ENCODE data around the gene HIF1AN. TPM values are rescaled to one million over a fixed set of nuclear protein-coding genes. Genes with fewer than 3 reads are reported as not detected.

HIF1AN gene
- total RNA-seq, 4 donors from 2014 or later = 11.8 to 24.0 (median 13.6) TPM

DNA sequence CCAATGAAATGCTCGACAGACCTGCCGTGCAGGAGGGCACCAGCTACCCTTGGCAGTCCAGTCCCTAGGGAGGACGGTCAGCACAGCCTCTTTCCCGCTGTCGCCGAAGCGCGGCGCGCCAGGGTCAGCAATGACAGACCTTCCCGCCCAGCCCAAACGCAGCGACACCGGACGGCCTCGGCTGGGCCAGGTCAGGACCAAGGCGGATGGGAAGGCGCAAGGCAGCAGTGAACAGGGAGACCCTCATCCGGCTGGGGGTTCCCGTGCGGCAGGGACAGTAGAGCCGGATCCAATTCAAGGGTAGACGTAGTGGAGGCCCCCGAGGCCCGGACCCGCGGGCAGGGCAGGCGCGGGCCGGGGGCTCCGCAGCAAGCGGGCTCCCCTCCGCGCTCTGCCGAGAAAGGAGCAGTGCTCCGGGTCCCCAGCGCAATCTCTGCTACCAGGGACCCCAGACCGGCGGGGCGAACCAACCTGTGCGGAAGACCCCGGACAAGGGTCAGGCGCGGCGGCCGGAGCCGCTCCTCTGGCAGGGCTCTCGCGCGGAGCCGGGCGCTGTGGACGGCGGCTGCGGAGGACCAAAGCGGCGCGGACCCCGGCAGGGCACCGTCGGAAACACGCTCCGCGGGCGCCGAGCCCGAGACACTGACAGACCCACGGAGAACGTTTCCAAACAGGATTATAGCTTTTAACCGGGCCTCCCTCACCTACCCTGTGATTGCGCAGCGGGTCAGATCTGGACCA is 16.3 kb upstream of the HIF1AN start, which contains the start of gene SEC31B:
SEC31B (minus strand) TSS at position 551 of the 741 bp plus-strand sequence. CDS start 2,909 bp downstream, outside the sequence.
- no peaks in the 10 kb centered on the region for H3K9me3 ChIP-seq
- WGBS, 2 donors = 4 to 6% methylated on average over 34 to 58 of the region's 72 CpGs
- TF ChIP-seq POLR2A (IDR thresholded peaks at IDR 0.05) (no peak), CTCF (IDR thresholded peaks at IDR 0.05) (peak in 1 of 5 experiments; percentile 2)
- peaks cover 0 to 10% of the 10 kb centered on the region in 2 donors for H3K27me3 ChIP-seq
- peaks cover 0 to 17% (median 15%) of the 10 kb centered on the region in 4 donors for H3K4me1 ChIP-seq
- peak within 1 kb of the TSS; percentile 9 to 53 (median 35) for H3K4me3 ChIP-seq
- DNase-seq (ENCODE audit: low spot score in 2 of 2) = no peak
- H3K27ac ChIP-seq = peak within 1 kb of the TSS in 1 of 4 donors; percentile 28
- H3K36me3 ChIP-seq = peaks cover 0 to 43% (median 3%) of the 10 kb centered on the region in 3 donors

DNA sequence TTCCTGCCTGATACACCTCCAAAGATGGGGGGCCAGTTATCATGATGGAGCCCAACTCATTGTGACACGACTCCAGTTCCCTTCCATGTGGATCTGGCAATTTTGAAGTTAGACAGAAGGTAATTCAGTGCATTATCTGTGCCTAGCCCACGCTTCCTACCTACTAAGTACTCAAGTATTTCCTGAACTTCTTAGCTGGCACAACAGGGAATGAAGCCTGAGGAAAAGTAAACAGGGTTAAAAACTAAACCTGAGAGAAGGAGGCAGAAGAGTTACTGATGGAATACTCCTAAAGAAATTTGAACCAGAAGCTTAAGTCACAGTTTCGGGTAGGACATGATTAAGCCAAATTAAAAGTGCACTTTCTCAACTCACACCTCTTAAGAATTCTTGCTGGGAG is 14.9 kb upstream of the HIF1AN start:
- 80 to 82% methylated on average over 3 of the region's 3 CpGs for WGBS, 2 donors
- no peak overlapping the region for H3K4me3 ChIP-seq
- no peaks in the 10 kb centered on the region for H3K9me3 ChIP-seq
- H3K36me3 ChIP-seq = peaks cover 0 to 45% (median 6%) of the 10 kb centered on the region in 3 donors
- no peak overlapping the region for H3K27ac ChIP-seq
- DNase-seq (ENCODE audit: low spot score in 2 of 2) = no peak
- H3K27me3 ChIP-seq = peaks cover 0 to 10% of the 10 kb centered on the region in 2 donors
- H3K4me1 ChIP-seq = peaks cover 0 to 17% (median 15%) of the 10 kb centered on the region in 4 donors
- TF ChIP-seq EP300 (IDR thresholded peaks at IDR 0.05) (no peak), CTCF (IDR thresholded peaks at IDR 0.05) (no peak), POLR2A (IDR thresholded peaks at IDR 0.05) (no peak)

DNA sequence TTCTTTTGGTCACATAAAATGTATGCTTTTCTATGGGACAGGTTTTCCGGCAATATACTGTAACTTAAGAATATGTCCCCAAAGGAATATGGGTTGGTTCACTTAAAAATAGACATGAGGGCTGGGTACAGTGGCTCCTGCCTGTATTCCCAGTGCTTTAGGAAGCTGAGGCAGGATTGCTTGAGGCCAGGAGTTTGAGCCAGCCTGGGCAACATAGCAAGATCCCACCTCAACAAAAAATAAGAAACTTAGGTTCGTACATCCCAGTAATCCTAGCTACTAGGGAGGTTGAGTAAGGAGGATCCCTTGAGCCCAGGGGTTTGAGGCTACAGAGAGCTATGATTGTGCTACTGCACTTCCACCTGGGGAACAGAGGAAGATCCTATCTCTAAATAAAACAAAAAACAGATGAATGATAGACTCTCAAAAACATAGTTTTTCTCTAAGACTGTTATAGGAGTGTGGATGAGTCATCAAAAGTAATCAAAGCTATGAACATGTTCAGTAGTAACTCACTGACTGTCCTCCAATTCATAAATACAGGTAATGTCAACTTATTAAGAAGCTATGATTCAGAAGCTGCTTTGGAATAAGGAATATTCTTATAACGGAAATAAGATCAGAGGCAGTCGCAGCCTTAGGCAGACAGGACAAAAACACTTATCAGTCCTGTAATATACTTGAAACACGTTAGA is 13.5 kb upstream of the HIF1AN start:
- TF ChIP-seq CTCF (IDR thresholded peaks at IDR 0.05) (no peak), POLR2A (IDR thresholded peaks at IDR 0.05) (no peak), EP300 (IDR thresholded peaks at IDR 0.05) (no peak)
- 72 to 80% methylated on average over 5 of the region's 5 CpGs for WGBS, 2 donors
- peaks cover 0 to 19% (median 15%) of the 10 kb centered on the region in 4 donors for H3K4me1 ChIP-seq
- peaks cover 0 to 55% (median 6%) of the 10 kb centered on the region in 3 donors for H3K36me3 ChIP-seq
- no peak overlapping the region for H3K27ac ChIP-seq
- H3K27me3 ChIP-seq = peaks cover 0 to 10% of the 10 kb centered on the region in 2 donors
- no peak overlapping the region for H3K4me3 ChIP-seq
- no peaks in the 10 kb centered on the region for H3K9me3 ChIP-seq
- no peak for DNase-seq (ENCODE audit: low spot score in 2 of 2)

DNA sequence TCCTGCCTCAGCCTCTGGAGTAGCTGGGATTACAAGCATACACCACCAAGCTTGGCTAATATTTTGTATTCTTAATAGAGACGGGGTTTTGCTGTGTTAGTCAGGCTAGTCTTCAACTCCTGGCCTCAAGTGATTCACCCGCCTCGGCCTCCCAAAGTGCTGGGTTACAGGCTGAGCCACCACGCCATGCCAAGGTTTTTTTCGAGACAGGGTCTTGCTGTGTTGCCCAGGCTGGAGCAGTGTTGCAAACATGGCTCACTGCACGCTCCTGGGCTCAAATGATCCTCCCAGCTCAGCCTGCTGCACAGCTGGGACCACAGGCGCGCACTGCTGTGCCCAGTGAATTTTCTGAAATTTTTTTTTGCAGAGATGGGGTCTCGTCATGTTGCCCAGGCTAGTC is 12.8 kb upstream of the HIF1AN start:
- Histone ChIP-seq H3K9me3 (no peaks in the 10 kb centered on the region), H3K27me3 (peaks cover 0 to 10% of the 10 kb centered on the region in 2 donors), H3K27ac (no peak overlapping the region), H3K36me3 (peaks cover 0 to 59% (median 6%) of the 10 kb centered on the region in 3 donors), H3K4me3 (no peak overlapping the region), H3K4me1 (peaks cover 0 to 26% (median 19%) of the 10 kb centered on the region in 4 donors)
- TF ChIP-seq POLR2A (IDR thresholded peaks at IDR 0.05) (no peak), CTCF (IDR thresholded peaks at IDR 0.05) (no peak), EP300 (IDR thresholded peaks at IDR 0.05) (no peak)
- no peak for DNase-seq (ENCODE audit: low spot score in 2 of 2)
- WGBS, 2 donors = 91 to 98% methylated on average over 9 of the region's 9 CpGs

- no peak for TF ChIP-seq EP300 (IDR thresholded peaks at IDR 0.05)
- no peak for TF ChIP-seq POLR2A (IDR thresholded peaks at IDR 0.05)
- no peak for TF ChIP-seq CTCF (IDR thresholded peaks at IDR 0.05)
Measured at GRCh38 chr10:100524206-100524605, 11.5 kb upstream of the HIF1AN start.

More at GRCh38 chr10:100524206-100524605, 11.5 kb upstream of the HIF1AN start:
- Histone ChIP-seq H3K9me3 (no peaks in the 10 kb centered on the region), H3K4me1 (peaks cover 0 to 30% (median 21%) of the 10 kb centered on the region in 4 donors), H3K36me3 (peaks cover 0 to 59% (median 6%) of the 10 kb centered on the region in 3 donors), H3K4me3 (no peak overlapping the region), H3K27ac (no peak overlapping the region), H3K27me3 (peaks cover 0 to 5% of the 10 kb centered on the region in 2 donors)
- DNase-seq (ENCODE audit: low spot score in 2 of 2) = no peak
- 76 to 82% methylated on average over 6 of the region's 6 CpGs for WGBS, 2 donors
